ENCODE measurements around the gene TMEM121. TPM values are rescaled to one million over a fixed set of nuclear protein-coding genes. Genes with fewer than 3 reads are reported as not detected.
"Not testable (repeated sequence)": the region's sequence is repeated elsewhere in the genome, so short reads cannot be mapped to it uniquely, and the experiment has no call there.

TMEM121 gene
- total and polyA plus RNA-seq, 5 experiments from 2014 or later: 1.6 to 6.6 (median 4.4) TPM

DNA sequence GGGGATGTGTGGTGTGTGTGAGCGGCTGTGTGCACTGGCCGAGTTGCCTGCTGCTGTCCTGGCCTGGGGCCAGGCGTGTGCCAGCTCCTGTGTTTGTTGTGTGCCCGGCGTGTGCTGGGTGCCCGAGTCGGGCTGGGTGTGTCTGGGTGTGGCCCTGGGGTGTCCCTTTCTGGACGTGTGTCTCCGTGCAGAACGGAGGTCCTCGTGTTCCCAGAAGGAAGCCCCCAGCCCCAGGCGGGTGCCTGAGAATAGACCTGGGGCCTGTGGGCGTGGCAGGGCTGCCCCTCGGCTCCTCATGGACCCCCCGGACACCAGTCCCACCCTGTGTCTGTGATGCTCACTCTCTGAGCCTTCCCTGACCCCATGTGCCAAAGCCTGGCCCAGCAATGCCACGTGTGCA lies 38.2 kb downstream of the TMEM121 start:
- peaks cover 0 to 23% (median 4%) of the 10 kb centered on the region in 4 donors for H3K4me1 Mint-ChIP-seq
- DNase-seq, H3K4me3 Mint-ChIP-seq, H3K27me3 Mint-ChIP-seq, H3K27ac Mint-ChIP-seq, H3K36me3 Mint-ChIP-seq, ATAC-seq, POLR2A ChIA-PET, H3K9me3 Mint-ChIP-seq: not testable (repeated sequence)

DNA sequence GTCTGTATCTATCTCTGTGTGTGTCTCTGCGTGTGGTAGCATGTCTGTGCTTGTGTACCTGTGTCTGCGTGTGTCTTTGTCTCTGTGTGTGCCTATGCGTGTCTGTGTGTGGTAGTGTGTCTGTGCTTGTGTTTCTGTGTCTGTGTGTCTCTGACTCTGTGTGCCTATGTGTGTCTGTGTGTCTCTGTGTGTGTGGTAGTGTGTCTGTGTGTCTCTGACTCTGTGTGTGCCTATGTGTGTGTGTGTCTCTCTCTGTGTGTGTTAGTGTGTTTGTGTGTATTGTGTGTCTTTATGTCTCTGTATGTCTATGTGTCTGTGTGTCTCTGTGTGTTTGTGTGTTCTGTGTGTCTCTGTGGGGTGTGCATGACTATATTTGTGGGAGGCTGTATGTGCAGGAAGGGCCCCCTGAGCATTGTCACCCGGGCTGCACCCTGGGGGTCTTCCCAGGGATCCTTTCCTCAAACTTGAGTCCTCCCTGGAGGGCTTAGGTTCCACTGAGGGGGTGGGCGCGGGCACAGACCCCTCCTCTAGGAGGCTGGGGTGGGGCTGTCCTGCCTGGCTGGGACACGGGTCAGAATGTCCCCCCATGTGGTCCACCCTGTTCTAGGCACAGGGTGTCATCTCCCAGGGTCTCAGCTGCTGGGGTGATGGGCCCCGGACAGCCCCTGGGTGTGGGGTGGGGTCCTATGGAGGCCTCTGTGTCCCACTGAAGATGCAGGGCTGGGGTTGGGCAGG lies 39.0 kb downstream of the TMEM121 start:
- H3K36me3 Mint-ChIP-seq, H3K27me3 Mint-ChIP-seq, ATAC-seq, POLR2A ChIA-PET, H3K9me3 Mint-ChIP-seq, DNase-seq, H3K4me3 Mint-ChIP-seq: not testable (repeated sequence)
- Mint-ChIP-seq H3K4me1 (peaks cover 0 to 23% (median 5%) of the 10 kb centered on the region in 4 donors), H3K27ac (peak overlapping the region in 6 of 10 donors; percentile 9 to 83 (median 39))

DNA sequence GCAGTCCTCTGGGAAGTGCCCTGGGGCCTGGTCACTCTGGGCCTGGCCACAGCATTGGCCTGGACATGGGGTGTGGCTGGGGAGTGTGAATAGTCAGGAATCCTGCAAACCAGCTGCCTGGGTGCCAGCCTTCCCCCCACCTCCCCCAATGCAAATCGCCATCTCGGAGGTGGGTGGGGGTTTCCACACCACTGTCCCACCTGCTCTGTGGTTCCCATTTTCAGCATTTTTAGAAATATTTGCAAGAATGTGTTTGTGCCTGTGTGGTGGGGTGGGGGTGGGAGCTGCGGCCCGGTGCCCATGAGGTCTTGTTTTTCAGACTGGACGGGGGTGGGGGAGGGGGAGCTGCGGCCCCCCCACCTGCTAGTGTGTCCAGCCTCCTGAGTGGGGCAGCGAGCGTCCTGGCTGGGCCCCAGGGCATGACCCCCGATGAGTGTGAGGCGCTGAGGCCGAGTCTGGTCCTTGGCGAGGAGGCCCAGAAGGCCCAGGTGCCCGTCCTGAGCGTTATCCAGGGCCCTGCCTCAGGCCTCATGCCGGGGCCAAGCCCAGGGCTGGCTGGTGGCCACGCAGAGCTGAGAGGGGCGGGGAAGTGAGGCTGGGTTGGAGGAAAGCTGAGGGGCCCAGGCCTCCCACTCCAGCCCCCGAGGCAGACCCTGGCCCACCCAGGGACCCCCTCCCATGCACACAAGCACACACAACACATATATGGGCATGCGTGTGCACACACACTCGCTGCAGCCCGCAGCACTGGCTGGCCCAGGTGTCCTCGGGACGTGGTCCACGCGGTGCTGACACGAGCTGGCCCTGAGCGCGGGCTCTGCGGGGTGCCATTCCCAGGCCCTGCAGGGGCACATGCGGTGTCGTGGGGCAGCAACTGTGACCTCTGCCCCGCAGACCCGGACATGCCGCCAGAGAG lies 40.1 kb downstream of the TMEM121 start:
- H3K36me3 Mint-ChIP-seq, DNase-seq, POLR2A ChIA-PET, H3K27me3 Mint-ChIP-seq, H3K4me3 Mint-ChIP-seq, H3K9me3 Mint-ChIP-seq: not testable (repeated sequence)
- H3K27ac Mint-ChIP-seq: peak overlapping the region in 1 of 10 donors; percentile 47
- peaks cover 0 to 23% (median 6%) of the 10 kb centered on the region in 4 donors for H3K4me1 Mint-ChIP-seq
- ATAC-seq: peak in 1 of 2 donors; percentile 52

DNA sequence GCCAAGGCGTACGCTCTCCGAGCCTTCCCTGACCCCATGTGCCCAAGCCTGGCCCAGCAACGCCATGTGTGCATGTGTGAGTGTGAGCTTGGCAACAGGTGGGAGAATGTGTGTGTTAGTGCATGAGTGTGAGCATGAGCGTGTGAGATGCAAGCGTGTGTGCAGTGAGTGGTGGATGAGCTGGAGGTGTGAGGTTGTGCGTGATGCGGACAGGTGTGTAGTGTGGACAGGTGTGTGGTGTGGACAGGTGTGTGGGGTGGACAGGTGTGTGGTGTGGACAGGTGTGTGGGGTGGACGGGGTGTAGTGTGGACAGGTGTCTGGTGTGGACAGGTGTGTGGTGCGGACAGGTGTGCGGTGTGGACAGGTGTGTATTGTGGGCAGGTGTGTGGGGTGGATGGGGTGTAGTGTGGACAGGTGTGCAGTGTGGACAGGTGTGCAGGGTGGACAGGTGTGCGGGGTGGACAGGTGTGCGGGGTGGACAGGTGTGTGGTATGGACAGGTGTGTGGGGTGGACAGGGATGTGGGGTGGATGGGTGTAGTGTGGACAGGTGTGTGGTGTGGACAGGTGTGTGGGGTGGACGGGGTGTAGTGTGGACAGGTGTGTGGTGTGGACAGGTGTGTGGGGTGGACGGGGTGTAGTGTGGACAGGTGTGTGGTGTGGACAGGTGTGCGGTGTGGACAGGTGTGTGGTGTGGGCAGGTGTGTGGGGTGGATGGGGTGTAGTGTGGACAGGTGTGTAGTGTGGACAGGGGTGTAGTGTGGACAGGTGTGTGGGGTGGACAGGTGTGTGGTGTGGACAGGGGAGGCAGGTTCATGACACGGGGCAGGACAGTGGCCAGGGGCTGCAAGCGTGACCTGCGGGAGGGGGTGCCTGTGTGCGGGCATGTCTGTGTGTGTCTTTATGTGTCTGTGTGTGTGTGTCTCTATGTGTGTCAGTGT lies 41.1 kb downstream of the TMEM121 start:
- peaks cover 0 to 23% (median 6%) of the 10 kb centered on the region in 4 donors for H3K4me1 Mint-ChIP-seq
- H3K27me3 Mint-ChIP-seq, ATAC-seq, H3K36me3 Mint-ChIP-seq, H3K4me3 Mint-ChIP-seq, H3K9me3 Mint-ChIP-seq, DNase-seq, POLR2A ChIA-PET: not testable (repeated sequence)
- peak overlapping the region in 3 of 10 donors; percentile 47 to 82 (median 69) for H3K27ac Mint-ChIP-seq

DNA sequence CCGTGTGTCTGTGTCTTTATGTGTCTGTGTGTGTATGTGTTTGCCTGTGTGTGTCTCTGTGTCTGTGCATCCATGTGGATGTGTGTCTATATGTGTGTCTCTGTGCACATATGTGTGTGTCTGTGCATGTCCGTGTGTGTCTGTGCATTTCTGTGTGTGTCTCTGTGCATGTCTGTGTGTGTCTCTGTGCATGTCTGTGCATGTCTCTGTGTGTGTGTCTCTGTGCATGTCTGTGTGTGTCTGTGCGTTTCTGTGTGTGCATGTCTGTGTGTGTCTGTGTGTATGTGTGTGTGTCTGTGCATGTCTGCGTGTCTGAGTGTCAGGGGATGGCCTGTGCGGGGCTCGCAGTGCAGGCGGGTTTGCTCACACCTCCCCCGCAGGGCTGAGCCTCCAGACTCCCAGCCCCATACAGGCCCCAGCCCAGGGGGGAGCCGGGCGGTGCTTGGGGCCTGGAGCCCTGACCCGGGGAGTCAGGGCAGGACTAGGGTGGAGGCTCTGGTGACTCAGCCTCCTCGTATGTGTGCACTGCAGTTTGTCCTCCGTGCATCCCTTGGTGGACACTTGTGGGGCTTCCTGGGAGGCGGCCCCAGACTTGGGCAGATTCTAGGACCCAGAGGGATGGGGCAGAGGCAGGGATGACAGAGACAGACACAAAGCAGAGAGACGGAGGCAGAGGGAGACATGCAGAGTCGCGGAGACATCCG lies 41.9 kb downstream of the TMEM121 start:
- H3K36me3 Mint-ChIP-seq, H3K4me3 Mint-ChIP-seq, H3K9me3 Mint-ChIP-seq, DNase-seq, POLR2A ChIA-PET, H3K27me3 Mint-ChIP-seq: not testable (repeated sequence)
- ATAC-seq: peak in 1 of 2 donors; percentile 19
- Mint-ChIP-seq H3K27ac (peak overlapping the region in 2 of 10 donors; percentile 1 to 15), H3K4me1 (peaks cover 0 to 22% (median 5%) of the 10 kb centered on the region in 4 donors)

DNA sequence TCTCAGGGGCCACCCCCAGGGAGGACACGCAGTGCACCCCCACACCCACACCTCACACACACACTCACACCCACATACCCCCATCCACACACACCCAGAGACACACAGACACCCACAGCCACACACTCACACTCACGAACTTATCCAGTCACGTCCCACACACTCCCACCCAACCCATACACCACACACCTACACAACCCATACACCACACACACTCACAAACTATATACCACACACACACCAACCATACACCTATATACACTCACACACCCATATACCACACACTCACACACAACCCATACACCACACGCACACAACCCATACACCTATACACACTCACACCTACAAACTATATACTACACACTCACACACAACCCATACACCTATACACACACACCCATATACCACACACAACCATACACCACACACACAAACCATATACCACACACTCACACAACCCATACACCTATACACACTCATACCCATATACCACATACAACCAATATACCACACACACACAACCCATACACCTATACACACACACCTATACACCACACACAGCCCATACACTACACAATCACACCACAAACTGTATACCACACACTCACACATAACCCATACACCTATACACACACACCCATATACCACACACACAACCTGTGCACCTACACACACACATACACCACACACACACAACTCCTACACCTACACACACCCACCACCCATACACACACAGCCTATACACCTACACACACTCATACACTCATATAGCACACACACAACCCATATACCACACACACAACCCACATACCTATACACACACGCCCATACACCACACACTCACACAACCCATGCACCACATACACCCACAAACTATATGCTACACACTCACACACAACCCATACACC lies 42.7 kb downstream of the TMEM121 start:
- peaks cover 0 to 25% (median 5%) of the 10 kb centered on the region in 4 donors for H3K4me1 Mint-ChIP-seq
- H3K4me3 Mint-ChIP-seq: no peak overlapping the region
- H3K36me3 Mint-ChIP-seq: no peaks in the 10 kb centered on the region
- H3K27me3 Mint-ChIP-seq: peaks cover 0 to 2% (median 0%) of the 10 kb centered on the region in 5 donors
- ATAC-seq (no peak), DNase-seq (no peak)
- POLR2A ChIA-PET: no interaction called here
- no peaks in the 10 kb centered on the region for H3K9me3 Mint-ChIP-seq
- H3K27ac Mint-ChIP-seq: peak overlapping the region in 3 of 10 donors; percentile 8 to 71 (median 69)

DNA sequence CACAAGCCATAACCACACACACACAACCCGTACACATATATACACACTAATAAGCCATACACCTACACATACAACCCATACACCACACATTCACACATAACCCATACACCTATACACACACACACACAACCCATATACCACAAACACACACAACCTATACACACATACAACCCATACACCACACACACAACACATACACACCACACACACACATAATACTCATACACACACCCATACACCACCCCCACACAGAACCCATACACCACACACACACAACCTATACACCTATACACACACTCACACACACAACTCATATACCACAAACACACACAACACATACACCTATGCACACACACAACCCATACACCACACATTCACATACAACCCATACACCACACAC lies 44.1 kb downstream of the TMEM121 start:
- Mint-ChIP-seq H3K36me3 (no peaks in the 10 kb centered on the region), H3K27me3 (peaks cover 0 to 2% (median 0%) of the 10 kb centered on the region in 5 donors), H3K27ac (peak overlapping the region in 2 of 10 donors; percentile 1 to 69), H3K4me3 (no peak overlapping the region), H3K9me3 (no peaks in the 10 kb centered on the region), H3K4me1 (peaks cover 0 to 21% (median 4%) of the 10 kb centered on the region in 4 donors)
- no peak for ATAC-seq
- POLR2A ChIA-PET: no interaction called here
- DNase-seq: no peak

DNA sequence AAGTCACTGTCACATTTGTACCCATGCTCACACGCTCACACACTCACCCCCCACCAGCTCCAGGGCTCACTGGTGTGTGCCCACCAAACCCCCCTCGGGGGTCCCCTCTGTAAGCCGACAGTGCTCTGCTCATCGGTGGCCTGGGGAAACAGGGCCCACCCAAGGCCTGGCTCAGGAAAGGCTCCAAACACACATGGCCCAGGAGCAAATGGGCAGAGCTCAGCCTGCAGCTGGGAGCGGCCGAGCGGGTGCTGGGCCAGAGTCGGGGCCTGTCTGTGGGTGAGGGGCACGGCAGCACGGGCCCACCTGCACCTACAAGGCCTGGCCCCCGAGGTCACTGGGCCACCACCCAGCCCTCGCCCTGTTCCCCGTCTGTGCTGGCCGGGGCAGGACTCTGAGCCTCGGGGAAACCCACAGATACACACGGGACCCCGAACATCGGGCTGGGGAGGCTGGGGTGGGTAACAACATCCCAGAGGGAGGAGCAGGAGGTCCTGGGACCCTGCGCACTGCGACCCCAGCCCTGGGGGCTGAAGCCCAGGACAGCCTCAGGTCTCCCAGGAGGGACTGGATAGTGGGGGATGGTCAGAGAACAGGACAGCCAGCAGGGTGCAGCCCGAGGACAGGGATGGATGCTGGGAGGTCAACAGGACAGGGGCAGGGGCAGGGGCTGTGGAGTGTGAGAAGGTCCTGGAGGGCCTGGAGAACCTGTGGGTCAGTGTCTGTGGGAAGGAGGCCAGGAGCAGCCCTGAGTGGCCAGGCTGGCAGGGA lies 45.0 kb downstream of the TMEM121 start:
- DNase-seq, POLR2A ChIA-PET, H3K27me3 Mint-ChIP-seq, H3K36me3 Mint-ChIP-seq, H3K9me3 Mint-ChIP-seq, H3K4me3 Mint-ChIP-seq, ATAC-seq: not testable (repeated sequence)
- Mint-ChIP-seq H3K4me1 (peaks cover 0 to 24% (median 5%) of the 10 kb centered on the region in 4 donors), H3K27ac (peak overlapping the region in 1 of 10 donors; percentile 69)

DNA sequence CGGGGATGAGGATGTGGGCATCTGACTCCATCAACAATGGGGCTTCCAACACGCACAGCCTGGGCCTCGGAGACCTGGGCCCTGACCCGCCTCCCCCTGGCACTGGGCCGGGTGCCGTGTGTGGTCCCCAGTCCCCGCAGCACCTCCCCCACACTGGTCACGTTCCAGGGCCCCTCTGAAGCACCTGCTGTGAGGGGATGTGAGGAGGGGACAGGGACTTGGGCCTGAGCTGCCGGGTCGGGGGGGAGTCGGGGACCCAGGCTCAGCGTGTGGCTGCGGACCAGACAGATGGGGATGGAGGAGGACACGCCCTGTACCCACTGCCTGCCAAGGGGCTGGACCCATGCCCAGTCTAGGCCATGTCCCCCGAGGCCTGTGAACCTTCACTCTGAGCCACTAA lies 45.7 kb downstream of the TMEM121 start:
- H3K9me3 Mint-ChIP-seq, DNase-seq, H3K36me3 Mint-ChIP-seq, H3K27me3 Mint-ChIP-seq, H3K4me3 Mint-ChIP-seq, H3K27ac Mint-ChIP-seq, POLR2A ChIA-PET: not testable (repeated sequence)
- ATAC-seq: peak in 1 of 2 donors; percentile 28
- peaks cover 0 to 30% (median 7%) of the 10 kb centered on the region in 4 donors for H3K4me1 Mint-ChIP-seq

DNA sequence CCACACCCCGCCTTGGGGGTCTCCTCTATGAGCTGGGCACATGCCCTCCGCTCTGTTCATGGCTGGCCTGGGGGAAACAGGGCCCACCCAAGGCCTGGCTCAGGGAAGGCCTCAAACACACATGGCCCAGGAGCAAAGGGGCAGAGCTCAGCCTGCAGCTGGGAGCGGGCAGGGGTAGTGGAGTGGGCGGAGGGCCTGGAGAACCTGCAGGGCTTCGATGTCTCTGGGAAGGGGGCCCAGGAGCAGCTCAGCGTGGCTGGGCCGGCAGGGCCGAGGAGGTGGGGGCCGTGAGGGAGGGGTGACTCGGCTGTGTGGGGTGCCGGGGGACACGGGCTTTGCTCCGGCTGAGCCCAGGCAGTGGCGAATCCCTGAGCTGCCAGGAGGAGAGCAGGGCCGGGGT lies 47.5 kb downstream of the TMEM121 start:
- peaks cover 0 to 35% (median 8%) of the 10 kb centered on the region in 4 donors for H3K4me1 Mint-ChIP-seq
- H3K36me3 Mint-ChIP-seq, H3K27me3 Mint-ChIP-seq, POLR2A ChIA-PET, DNase-seq, H3K4me3 Mint-ChIP-seq, ATAC-seq, H3K9me3 Mint-ChIP-seq: not testable (repeated sequence)
- peak overlapping the region in 2 of 10 donors; percentile 37 to 86 for H3K27ac Mint-ChIP-seq
